NCI-H82 (cell line): ENCODE measurements around the gene FDCSP.
"Not testable (repeated sequence)": the region's sequence is repeated elsewhere in the genome, so short reads cannot be mapped to it uniquely, and the experiment has no call there.

Source experiments
- DNase-seq: peaks from one replicate; lab custom pipeline; 2025; lab: John Stamatoyannopoulos, UW

FDCSP gene

GRCh38 chr4:70239884-70240591, 14.1 kb downstream of the FDCSP start:
- DNase-seq = no peak

DNA sequence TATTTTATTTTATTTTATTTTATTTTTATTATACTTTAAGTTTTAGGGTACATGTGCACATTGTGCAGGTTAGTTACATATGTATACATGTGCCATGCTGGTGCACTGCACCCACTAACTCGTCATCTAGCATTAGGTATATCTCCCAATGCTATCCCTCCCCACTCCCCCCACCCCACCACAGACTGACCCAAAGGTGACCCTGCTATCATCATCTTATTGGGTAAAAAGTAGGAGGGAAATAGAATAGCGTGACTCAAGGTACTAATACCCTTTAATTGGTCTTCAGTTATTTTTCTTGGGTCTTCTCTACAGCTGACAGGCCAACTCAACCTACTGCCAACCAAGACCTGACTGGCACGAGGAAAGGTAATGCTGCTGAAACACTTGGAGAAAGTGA, 16.4 kb downstream of the FDCSP start, which contains the start of gene CSN3:
Gene CSN3, plus strand, starts transcription at position 301 of the 400 bp plus-strand sequence. CDS start 2,223 bp downstream, outside the sequence.
- not testable (repeated sequence) for DNase-seq

GRCh38 chr4:70243091-70243490, 17.2 kb downstream of the FDCSP start:
- DNase-seq = no peak

DNA sequence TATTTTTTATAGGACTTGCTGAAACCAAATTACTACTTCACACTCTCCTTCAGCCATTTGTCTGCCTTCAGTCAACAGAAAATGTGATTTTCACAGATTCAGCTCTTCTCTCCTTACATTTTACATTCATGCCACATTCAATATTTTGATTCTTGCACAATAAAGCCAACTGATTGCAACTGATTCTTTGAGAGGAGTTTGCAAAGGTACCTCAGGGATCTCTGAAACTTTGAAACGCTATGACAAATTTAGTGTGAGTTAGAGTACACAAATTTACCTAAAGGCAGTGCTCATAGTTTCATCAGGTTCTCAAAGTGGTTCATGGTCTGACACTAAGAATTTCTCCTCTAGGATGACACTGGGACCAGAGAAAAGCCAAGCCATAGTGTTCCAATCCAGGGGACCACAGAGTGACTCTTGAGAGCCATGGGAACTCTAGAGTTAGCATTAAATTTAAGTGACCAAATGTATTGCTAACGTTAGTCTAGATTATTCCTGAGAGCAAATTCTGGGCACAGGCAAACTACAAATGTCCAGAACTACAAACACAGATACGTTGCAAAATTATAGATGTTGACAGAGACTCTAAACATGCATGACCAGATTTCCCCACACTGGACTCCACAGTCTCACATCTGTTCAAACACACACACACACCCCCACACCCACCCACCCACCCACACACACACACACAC, 25.5 kb downstream of the FDCSP start:
- no peak for DNase-seq

DNA sequence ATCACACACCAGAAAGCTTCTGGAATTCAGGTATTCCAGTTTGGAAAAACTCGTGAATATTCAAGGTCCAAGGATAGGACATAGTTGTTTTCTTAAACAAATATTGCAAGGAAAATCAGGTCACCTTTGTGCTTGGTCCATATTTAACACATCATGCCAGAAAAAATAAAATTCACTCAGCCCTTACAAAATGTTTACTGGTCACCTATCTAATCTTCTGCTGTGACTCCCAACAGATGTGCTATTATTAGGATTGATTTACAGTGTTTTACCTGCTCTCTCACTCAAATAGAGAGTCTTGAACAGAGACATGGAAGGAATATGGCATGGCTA, 26.0 kb downstream of the FDCSP start:
- DNase-seq = no peak

- peak; percentile 45 for DNase-seq
Measured at GRCh38 chr4:70269674-70270073, 43.8 kb downstream of the FDCSP start.

DNA sequence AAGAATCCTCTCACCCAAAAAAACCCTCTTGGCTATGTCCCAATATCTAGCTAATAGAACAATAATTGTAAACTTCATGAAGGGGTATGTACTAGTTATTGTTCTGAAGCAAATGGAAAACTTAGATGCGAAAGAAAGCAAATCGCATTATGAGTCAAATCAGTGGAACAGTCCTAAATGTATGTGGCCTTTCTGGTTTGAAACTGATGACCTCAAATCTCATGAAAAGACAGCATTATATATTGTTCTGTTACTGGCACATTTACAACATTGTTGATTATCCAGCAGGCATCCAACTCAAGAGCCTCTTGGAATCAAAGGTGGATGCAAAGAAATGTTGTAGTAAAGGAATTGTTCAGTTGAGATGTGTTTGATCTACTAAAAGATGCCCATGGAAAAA, 51.2 kb downstream of the FDCSP start:
- no peak for DNase-seq

- no peak for DNase-seq
Measured at GRCh38 chr4:70280567-70280966, 54.6 kb downstream of the FDCSP start.
